ENCODE measurements around the gene ARHGAP9. TPM values are rescaled to one million over a fixed set of nuclear protein-coding genes. Genes with fewer than 3 reads are reported as not detected.

The ARHGAP9 gene
- total RNA-seq, 4 donors from 2014 or later: 5.2 to 40.5 (median 11.6) TPM

GRCh38 chr12:57469296-57470164 is 10.1 kb downstream of the ARHGAP9 start:
- DNase-seq (ENCODE audit: low spot score in 2 of 2): no peak
- no peak overlapping the region for H3K4me3 ChIP-seq
- H3K36me3 ChIP-seq: peaks cover 0 to 39% (median 0%) of the 10 kb centered on the region in 3 donors
- no peaks in the 10 kb centered on the region for H3K4me1 ChIP-seq
- peaks cover 0 to 26% of the 10 kb centered on the region in 2 donors for H3K27me3 ChIP-seq
- no peaks in the 10 kb centered on the region for H3K9me3 ChIP-seq
- H3K27ac ChIP-seq: no peak overlapping the region
- 80 to 84% methylated on average over 10 of the region's 10 CpGs for WGBS, 2 donors
- TF ChIP-seq CTCF (IDR thresholded peaks at IDR 0.05) (no peak), EP300 (IDR thresholded peaks at IDR 0.05) (no peak), POLR2A (IDR thresholded peaks at IDR 0.05) (no peak)

GRCh38 chr12:57467915-57468314 is 11.8 kb downstream of the ARHGAP9 start:
- TF ChIP-seq POLR2A (IDR thresholded peaks at IDR 0.05) (no peak), CTCF (IDR thresholded peaks at IDR 0.05) (no peak), EP300 (IDR thresholded peaks at IDR 0.05) (no peak)
- 77 to 80% methylated on average over 11 of the region's 11 CpGs for WGBS, 2 donors
- H3K27ac ChIP-seq: no peak overlapping the region
- H3K36me3 ChIP-seq: peaks cover 0 to 39% (median 0%) of the 10 kb centered on the region in 3 donors
- peaks cover 0 to 1% (median 0%) of the 10 kb centered on the region in 4 donors for H3K4me1 ChIP-seq
- H3K9me3 ChIP-seq: no peaks in the 10 kb centered on the region
- no peak for DNase-seq (ENCODE audit: low spot score in 2 of 2)
- peaks cover 0 to 11% of the 10 kb centered on the region in 2 donors for H3K27me3 ChIP-seq
- no peak overlapping the region for H3K4me3 ChIP-seq

GRCh38 chr12:57467212-57467874 is 12.3 kb downstream of the ARHGAP9 start:
- Histone ChIP-seq H3K4me3 (no peak overlapping the region), H3K27ac (no peak overlapping the region), H3K27me3 (peaks cover 0 to 5% of the 10 kb centered on the region in 2 donors), H3K9me3 (no peaks in the 10 kb centered on the region), H3K4me1 (peaks cover 0 to 7% (median 0%) of the 10 kb centered on the region in 4 donors), H3K36me3 (peaks cover 0 to 39% (median 0%) of the 10 kb centered on the region in 3 donors)
- TF ChIP-seq EP300 (IDR thresholded peaks at IDR 0.05): no peak
- no peak for TF ChIP-seq POLR2A (IDR thresholded peaks at IDR 0.05)
- TF ChIP-seq CTCF (IDR thresholded peaks at IDR 0.05): no peak
- WGBS, 2 donors: 87 to 88% methylated on average over 12 of the region's 12 CpGs
- no peak for DNase-seq (ENCODE audit: low spot score in 2 of 2)

- Histone ChIP-seq H3K9me3 (no peaks in the 10 kb centered on the region), H3K27ac (no peak overlapping the region), H3K4me1 (peaks cover 0 to 15% (median 7%) of the 10 kb centered on the region in 4 donors), H3K27me3 (peaks cover 0 to 4% of the 10 kb centered on the region in 2 donors), H3K36me3 (peaks cover 0 to 39% (median 0%) of the 10 kb centered on the region in 3 donors), H3K4me3 (no peak overlapping the region)
- TF ChIP-seq POLR2A (IDR thresholded peaks at IDR 0.05) (no peak), CTCF (IDR thresholded peaks at IDR 0.05) (no peak), EP300 (IDR thresholded peaks at IDR 0.05) (no peak)
- WGBS, 2 donors: 77 to 81% methylated on average over 14 of the region's 14 CpGs
- no peak for DNase-seq (ENCODE audit: low spot score in 2 of 2)
These were observed 13.7 kb downstream of the ARHGAP9 start for GRCh38 chr12:57465747-57466505.

All from tibial nerve (tissue), 4 donors.